IMR-90 (cell line): ENCODE results near the gene GMCL2.

ENCODE experiments used
- BHLHE40 ChIP-seq: fragments of 150-350 bp; IDR thresholded peaks from 2 replicates; pipeline ENCODE4 v1.6.1; 2016; ENCODE audit warnings: mild to moderate bottlenecking, low read depth, low read length
- CEBPB ChIP-seq: IDR thresholded peaks from 2 replicates; pipeline ENCODE4 v1.6.1; 2012; ENCODE audit warnings: low read depth, low read length, improper control_type of control experiment
- CTCF ChIP-seq: conservative IDR thresholded peaks from 2 replicates; pipeline ENCODE4 v1.5.1; 2012; ENCODE audit warnings: mild to moderate bottlenecking, low read depth, low read length, improper control_type of control experiment
- ELK1 ChIP-seq: fragments of 150-350 bp; IDR thresholded peaks from 2 replicates; pipeline ENCODE4 v1.6.1; 2016; ENCODE audit warnings: low read depth, mild to moderate bottlenecking, low read length, moderate library complexity, borderline replicate concordance
- FOS ChIP-seq: fragments of 150-350 bp; IDR thresholded peaks from 2 replicates; pipeline ENCODE4 v1.6.1; 2016; ENCODE audit warnings: low read depth, low read length
- MAZ ChIP-seq: IDR thresholded peaks from 2 replicates; pipeline ENCODE4 v1.6.1; 2012; ENCODE audit warnings: low read depth, mild to moderate bottlenecking, low read length, improper control_type of control experiment, moderate library complexity, borderline replicate concordance
- MXI1 ChIP-seq: IDR thresholded peaks from 2 replicates; pipeline ENCODE4 v1.6.1; 2012; ENCODE audit warnings: low read depth, mild to moderate bottlenecking, low read length, moderate library complexity, borderline replicate concordance
- NFE2L2 ChIP-seq: fragments of 150-350 bp; IDR thresholded peaks from 2 replicates; pipeline ENCODE4 v1.6.1; 2016; ENCODE audit warnings: low read depth, mild to moderate bottlenecking, low read length
- POLR2A ChIP-seq: IDR thresholded peaks from 2 replicates; pipeline ENCODE4 v1.6.1; 2012; ENCODE audit warnings: mild to moderate bottlenecking, low read depth, low read length
- RAD21 ChIP-seq: IDR thresholded peaks from 2 replicates; pipeline ENCODE4 v1.6.1; 2012; ENCODE audit warnings: low read length, improper control_type of control experiment
- RFX5 ChIP-seq: IDR thresholded peaks from 2 replicates; pipeline ENCODE4 v1.8.0; 2012; ENCODE audit warnings: low read depth, mild to moderate bottlenecking, low read length, moderate library complexity
- SMC3 ChIP-seq: fragments of 150-350 bp; IDR thresholded peaks from 2 replicates; pipeline ENCODE4 v1.6.1; 2016; ENCODE audit warnings: low read depth, mild to moderate bottlenecking, antibody characterized with exemption, low read length, moderate library complexity
- USF2 ChIP-seq: fragments of 150-350 bp; IDR thresholded peaks from 2 replicates; pipeline ENCODE4 v1.6.1; 2017; ENCODE audit warnings: mild to moderate bottlenecking, antibody characterized with exemption, low read length, low read depth

- TF ChIP-seq POLR2A (no peak), CTCF (no peak), FOS (no peak), RAD21 (no peak), MXI1 (no peak), ELK1 (no peak), SMC3 (no peak), BHLHE40 (no peak), CEBPB (no peak), RFX5 (no peak), MAZ (no peak), USF2 (no peak), NFE2L2 (no peak)
Observed at GRCh38 chr5:178227929-178228328, 40.8 kb upstream of the GMCL2 start.
